HFF-Myc (cell line): Measurements from ENCODE around the gene CSNK1A1L.

Experiments
- DNase-seq: peaks from one replicate; pipeline ENCODE4 v3.0.0-alpha.2; 2011; ENCODE audit warnings: low read depth; ENCODE audit errors: extremely low read depth
- H3K4me3 ChIP-seq: replicated peaks from 2 replicates; pipeline ENCODE4 v1.5.1; 2011; ENCODE audit warnings: low read depth, mild to moderate bottlenecking, control low read depth, low read length
- TF ChIP-seq, protein P1 (sequence below): IDR thresholded peaks from 2 replicates; pipeline ENCODE4 v1.5.1; 2012; ENCODE audit warnings: mild to moderate bottlenecking, low read depth, low read length, control low read depth; ENCODE audit errors: missing control alignments

CSNK1A1L gene

DNA sequence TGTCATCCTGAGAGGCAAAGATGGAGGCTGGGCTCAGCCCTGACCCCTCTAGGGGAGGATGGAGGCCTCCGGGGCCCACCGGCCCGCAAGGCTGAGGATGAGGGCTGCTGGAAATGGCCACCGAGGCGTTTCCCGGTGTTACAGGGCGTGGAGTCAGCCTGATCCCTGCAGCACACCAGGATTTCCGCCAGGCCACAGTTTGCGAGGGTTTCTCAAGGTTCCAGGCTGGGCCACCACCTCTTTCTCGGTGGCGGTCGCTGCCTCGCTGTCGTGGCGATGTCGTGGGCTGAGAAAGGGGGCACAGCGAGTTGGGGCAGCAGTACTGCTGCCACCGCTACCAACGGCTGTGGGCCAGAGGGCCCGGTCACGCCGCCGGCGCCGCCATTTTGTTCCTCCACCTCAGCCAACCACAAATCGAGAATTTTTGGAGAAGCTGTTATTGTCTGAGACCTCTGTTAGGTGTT is at the start of gene CSNK1A1L:
Gene CSNK1A1L, minus strand, starts transcription at position 414 of the 464 bp plus-strand sequence. Its CDS starts 408 bp downstream, at position 6.
- TF ChIP-seq, protein P1, sequence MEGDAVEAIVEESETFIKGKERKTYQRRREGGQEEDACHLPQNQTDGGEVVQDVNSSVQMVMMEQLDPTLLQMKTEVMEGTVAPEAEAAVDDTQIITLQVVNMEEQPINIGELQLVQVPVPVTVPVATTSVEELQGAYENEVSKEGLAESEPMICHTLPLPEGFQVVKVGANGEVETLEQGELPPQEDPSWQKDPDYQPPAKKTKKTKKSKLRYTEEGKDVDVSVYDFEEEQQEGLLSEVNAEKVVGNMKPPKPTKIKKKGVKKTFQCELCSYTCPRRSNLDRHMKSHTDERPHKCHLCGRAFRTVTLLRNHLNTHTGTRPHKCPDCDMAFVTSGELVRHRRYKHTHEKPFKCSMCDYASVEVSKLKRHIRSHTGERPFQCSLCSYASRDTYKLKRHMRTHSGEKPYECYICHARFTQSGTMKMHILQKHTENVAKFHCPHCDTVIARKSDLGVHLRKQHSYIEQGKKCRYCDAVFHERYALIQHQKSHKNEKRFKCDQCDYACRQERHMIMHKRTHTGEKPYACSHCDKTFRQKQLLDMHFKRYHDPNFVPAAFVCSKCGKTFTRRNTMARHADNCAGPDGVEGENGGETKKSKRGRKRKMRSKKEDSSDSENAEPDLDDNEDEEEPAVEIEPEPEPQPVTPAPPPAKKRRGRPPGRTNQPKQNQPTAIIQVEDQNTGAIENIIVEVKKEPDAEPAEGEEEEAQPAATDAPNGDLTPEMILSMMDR, result no peak
- H3K4me3 ChIP-seq, result no peak within 1 kb of the TSS
- no peak for DNase-seq

DNA sequence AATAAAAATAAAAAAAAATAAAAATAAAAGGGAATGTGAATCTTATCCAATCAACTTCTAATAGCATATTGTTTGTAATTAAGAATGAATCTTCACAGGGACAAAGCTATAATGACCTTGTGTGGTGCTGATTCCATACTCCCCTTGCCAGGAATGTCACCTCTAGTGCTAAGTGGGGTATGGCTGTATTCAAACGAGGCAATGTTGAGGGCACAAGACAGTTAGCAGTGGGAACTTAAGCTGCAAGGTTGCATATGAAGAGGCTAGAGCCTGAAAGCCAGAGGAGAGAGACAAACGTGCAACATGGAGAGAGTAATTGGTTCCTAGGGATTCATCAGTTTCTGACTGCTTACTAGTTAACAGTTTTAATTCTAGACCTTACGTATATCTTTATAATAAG is 43.9 kb upstream of the CSNK1A1L start:
- DNase-seq, result no peak
- TF ChIP-seq, protein P1, result no peak
- H3K4me3 ChIP-seq, result no peak overlapping the region

DNA sequence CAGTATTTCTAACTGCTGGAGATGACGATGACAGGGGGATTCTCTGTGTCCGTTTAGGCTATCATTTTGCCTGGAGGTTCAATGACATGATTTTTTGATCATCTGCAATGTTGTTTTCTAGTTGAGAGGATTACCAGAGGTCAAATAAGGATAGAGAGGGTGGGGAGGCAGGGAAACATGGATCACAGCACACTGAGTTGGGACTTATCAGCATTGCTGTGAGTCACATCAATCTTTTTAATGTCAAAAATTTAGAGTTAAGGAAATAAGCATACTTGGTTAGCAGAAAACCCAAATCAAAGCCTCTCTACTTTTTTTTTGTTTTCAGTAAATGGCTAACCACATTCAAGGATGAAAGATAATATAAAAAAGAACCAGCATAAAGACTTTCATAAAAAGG is 43.0 kb upstream of the CSNK1A1L start:
- DNase-seq, result no peak
- TF ChIP-seq, protein P1, result no peak
- no peak overlapping the region for H3K4me3 ChIP-seq

DNA sequence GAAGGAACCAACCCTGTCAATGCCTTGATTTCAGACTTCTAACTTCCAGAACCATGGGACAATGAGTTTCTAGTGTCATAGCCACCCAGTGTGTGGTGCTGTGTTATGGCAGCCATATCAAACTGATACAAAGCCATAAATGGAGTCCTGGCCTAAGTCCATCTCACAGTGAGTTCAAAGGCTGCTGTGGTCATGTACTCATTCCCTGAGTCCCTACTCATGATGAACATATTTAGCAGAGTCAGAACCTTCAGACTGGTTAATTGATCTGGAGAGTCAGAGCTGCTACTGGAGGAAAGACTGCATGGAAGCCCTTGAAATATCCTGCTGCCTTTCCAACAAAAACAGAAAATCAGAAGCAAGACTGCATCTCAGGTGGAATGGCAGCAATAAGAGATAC is 39.2 kb upstream of the CSNK1A1L start:
- no peak for DNase-seq
- H3K4me3 ChIP-seq, result no peak overlapping the region
- TF ChIP-seq, protein P1, result no peak

DNA sequence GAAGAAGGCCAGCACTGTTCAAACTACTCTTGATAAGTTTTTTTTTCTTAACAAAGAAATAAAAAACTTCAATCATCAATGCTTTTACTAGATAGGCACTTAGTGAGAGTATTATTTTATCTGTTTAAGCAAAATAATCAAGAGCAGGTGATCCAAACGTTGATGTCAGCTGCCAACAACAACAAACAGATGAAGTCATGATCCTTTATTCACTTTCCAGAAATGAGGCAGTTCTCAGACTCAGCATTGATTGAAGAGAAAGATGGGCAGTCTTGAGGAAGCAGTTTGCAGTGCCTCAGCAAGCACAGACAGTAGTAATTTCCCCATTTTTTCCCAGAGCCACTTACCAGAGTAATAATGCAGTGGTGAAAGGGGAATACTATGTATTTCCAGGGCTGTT is 38.4 kb upstream of the CSNK1A1L start:
- TF ChIP-seq, protein P1, result no peak
- H3K4me3 ChIP-seq, result no peak overlapping the region
- DNase-seq, result no peak

DNA sequence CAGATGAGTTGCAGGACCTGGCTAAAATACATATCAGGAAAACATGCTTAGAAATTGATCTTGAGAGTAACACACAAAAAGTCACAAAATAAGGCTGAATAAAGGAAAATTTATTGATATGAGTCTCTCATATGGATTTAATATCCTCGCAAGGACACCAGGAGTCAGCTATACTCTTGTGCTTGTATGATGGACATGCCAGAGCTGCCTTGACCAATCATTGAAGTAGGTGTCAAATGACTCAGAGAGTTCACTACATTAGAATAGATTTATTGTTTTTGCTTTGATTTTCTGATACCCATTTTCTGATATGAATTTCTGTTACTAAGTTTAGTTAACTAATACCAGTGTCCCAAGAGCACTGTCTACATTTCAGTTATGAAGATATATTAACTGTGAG is 37.4 kb upstream of the CSNK1A1L start:
- DNase-seq, result no peak
- no peak overlapping the region for H3K4me3 ChIP-seq
- TF ChIP-seq, protein P1, result no peak

DNA sequence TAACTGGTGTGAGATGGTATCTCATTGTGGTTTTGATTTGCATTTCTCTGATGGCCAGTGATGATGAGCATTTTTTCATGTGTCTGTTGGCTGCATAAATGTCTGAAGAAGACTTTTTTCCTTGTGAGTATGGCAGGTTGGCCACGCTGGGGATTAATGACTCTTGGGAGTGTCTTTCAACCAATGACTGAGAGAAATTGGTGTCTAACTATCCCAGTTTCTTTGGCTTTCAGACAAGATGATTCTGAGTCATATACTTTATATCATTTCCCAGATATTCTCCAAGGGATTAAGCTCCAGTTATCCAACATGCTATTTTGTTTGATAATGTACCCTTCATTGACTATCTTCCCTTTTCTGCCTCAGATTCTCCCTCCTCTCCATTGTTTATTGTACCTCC is 35.5 kb upstream of the CSNK1A1L start:
- TF ChIP-seq, protein P1, result no peak
- no peak for DNase-seq
- H3K4me3 ChIP-seq, result no peak overlapping the region
